Fibroblast of mammary gland (primary cell): ENCODE measurements around the gene FBXW7.

Experiments
- DNase-seq: peaks from one replicate; pipeline ENCODE4 v3.0.0-alpha.2; 2010; ENCODE audit warnings: low read depth
- H3K4me3 ChIP-seq: 2 replicates; pipeline ENCODE4 v1.5.1; 2011; ENCODE audit warnings: low read depth, mild to moderate bottlenecking, low read length, moderate library complexity; ENCODE audit not compliant: control insufficient read depth
- CTCF ChIP-seq: conservative IDR thresholded peaks from 2 replicates; pipeline ENCODE4 v1.5.1; 2011; ENCODE audit warnings: low read depth, low read length, inconsistent platforms; ENCODE audit not compliant: control insufficient read depth, insufficient read depth

FBXW7 gene

GRCh38 chr4:152508818-152509217 lies 27.1 kb downstream of the FBXW7 start:
- TF ChIP-seq CTCF = no peak
- no peak overlapping the region for H3K4me3 ChIP-seq
- DNase-seq = no peak

GRCh38 chr4:152508386-152508785 lies 27.5 kb downstream of the FBXW7 start:
- TF ChIP-seq CTCF = no peak
- H3K4me3 ChIP-seq = no peak overlapping the region
- DNase-seq = no peak

GRCh38 chr4:152503653-152504290 lies 32.1 kb downstream of the FBXW7 start:
- TF ChIP-seq CTCF = no peak
- no peak for DNase-seq
- no peak overlapping the region for H3K4me3 ChIP-seq

GRCh38 chr4:152501846-152502536 lies 33.9 kb downstream of the FBXW7 start:
- DNase-seq = peak; percentile 38
- TF ChIP-seq CTCF = no peak

GRCh38 chr4:152500800-152501434 lies 35.0 kb downstream of the FBXW7 start:
- TF ChIP-seq CTCF = peak; percentile 80
- peak; percentile 94 for DNase-seq

More at GRCh38 chr4:152501846-152502536, 33.9 kb downstream of the FBXW7 start:
- H3K4me3 ChIP-seq = no peak overlapping the region

GRCh38 chr4:152500275-152500674 lies 35.6 kb downstream of the FBXW7 start:
- no peak for DNase-seq
- TF ChIP-seq CTCF = no peak
- H3K4me3 ChIP-seq = no peak overlapping the region

More at GRCh38 chr4:152500800-152501434, 35.0 kb downstream of the FBXW7 start:
- H3K4me3 ChIP-seq = no peak overlapping the region
